ENCODE measurements around the gene CD81. TPM values are rescaled to one million over a fixed set of nuclear protein-coding genes. Genes with fewer than 3 reads are reported as not detected.

Gene CD81
- total RNA-seq, 1 experiment from 2014 or later = 237 TPM

- no peaks in the 10 kb centered on the region for H3K36me3 Mint-ChIP-seq
- no peak for DNase-seq (ENCODE audit: low spot score)
- peaks cover 3% of the 10 kb centered on the region for H3K4me1 Mint-ChIP-seq
- ChIA-PET CTCF (interaction anchor here (1.1 to 2.0 kb wide), 6 partner anchors 9 to 446 kb away, joined by 3 to 9 read pairs (median 4); no protein-coding TSS in a partner anchor), POLR2A (no interaction called here)
- H3K4me3 Mint-ChIP-seq = peak overlapping the region; percentile 76
- H3K27ac Mint-ChIP-seq = no peak overlapping the region
- ATAC-seq = no peak
- peak; percentile 30; the same call in 1 of the 2 replicates for TF ChIP-seq ZNF423 (CRISPR knock-in tag; IDR thresholded peaks at IDR 0.05)
- no peak for TF ChIP-seq TCF7 (CRISPR knock-in tag; IDR thresholded peaks at IDR 0.05; ENCODE audit: low read depth)
- peaks cover 85% of the 10 kb centered on the region for H3K27me3 Mint-ChIP-seq (ENCODE audit: low read depth)
- H3K9me3 Mint-ChIP-seq = no peaks in the 10 kb centered on the region
Measured at GRCh38 chr11:2445746-2446551, 68.8 kb downstream of the CD81 start.

- H3K4me3 Mint-ChIP-seq = no peak overlapping the region
- H3K27me3 Mint-ChIP-seq (ENCODE audit: low read depth) = peaks cover 85% of the 10 kb centered on the region
- H3K4me1 Mint-ChIP-seq = peaks cover 3% of the 10 kb centered on the region
- ATAC-seq (no peak), DNase-seq (ENCODE audit: low spot score) (no peak)
- TF ChIP-seq FOXK1 (CRISPR knock-in tag; IDR thresholded peaks at IDR 0.05) = no peak
- TF ChIP-seq FOXJ3 (CRISPR knock-in tag; IDR thresholded peaks at IDR 0.05; ENCODE audit: borderline replicate concordance) = no peak
- TF ChIP-seq HMGA2 (CRISPR knock-in tag; IDR thresholded peaks at IDR 0.05) = no peak
- no peak for TF ChIP-seq ATF1 (CRISPR knock-in tag; IDR thresholded peaks at IDR 0.05)
- TF ChIP-seq CREB1 (CRISPR knock-in tag; IDR thresholded peaks at IDR 0.05) = no peak
- H3K27ac Mint-ChIP-seq = no peak overlapping the region
- H3K36me3 Mint-ChIP-seq = no peaks in the 10 kb centered on the region
- no peaks in the 10 kb centered on the region for H3K9me3 Mint-ChIP-seq
- ChIA-PET CTCF (no interaction called here), POLR2A (no interaction called here)
Measured at GRCh38 chr11:2446590-2447252, 69.6 kb downstream of the CD81 start.

Other genes with a start within 250 kb of the CD81 start
- 1.5 to 2.7 TPM (median 2.6 TPM) in 3 replicates for gene IGF2, start 237.9 kb upstream of the CD81 start, total RNA-seq (2021)
- gene INS, start 216.1 kb upstream of the CD81 start, total RNA-seq (2021) = 0.44 to 0.62 TPM in 2 of 3 replicates, not detected in the other
- 0.16 TPM in 1 of 3 replicates, not detected in the others for gene TH, start 205.5 kb upstream of the CD81 start, total RNA-seq (2021)
- 0.24 to 0.73 TPM (median 0.64 TPM) in 3 replicates for gene ASCL2, start 106.7 kb upstream of the CD81 start, total RNA-seq (2021)
- 0.11 to 0.24 TPM in 2 of 3 replicates, not detected in the other for gene C11orf21, start 75.4 kb upstream of the CD81 start, total RNA-seq (2021)
- gene TSPAN32, start 75.3 kb upstream of the CD81 start, total RNA-seq (2021) = 0.39 TPM in 1 of 3 replicates, not detected in the others
- 41.2 to 45.8 TPM (median 41.4 TPM) in 3 replicates for gene TSSC4, start 23.4 kb downstream of the CD81 start, total RNA-seq (2021)
- 0.07 to 0.09 TPM in 2 of 3 replicates, not detected in the other for gene TRPM5, start 67.2 kb downstream of the CD81 start, total RNA-seq (2021)
- 2.5 to 4.3 TPM (median 4.0 TPM) in 3 replicates for gene KCNQ1, start 67.7 kb downstream of the CD81 start, total RNA-seq (2021)

All from WTC11 (cell line).